NCI-H460 (cell line): ENCODE results near the gene NFAM1. TPM values are rescaled to one million over a fixed set of nuclear protein-coding genes. Genes with fewer than 3 reads are reported as not detected.

Experiments
- DNase-seq: peaks from one replicate; pipeline ENCODE4 v3.0.0-alpha.2; 2016; ENCODE audit warnings: low read depth; ENCODE audit errors: extremely low read depth
- total RNA-seq: library from RNA; depleted of rRNA; stranded (reverse); fragments of >200 nt; shearing (Covaris generic); gene quantifications from 2 replicates; pipeline ENCODE4 v1.2.3, GENCODE V29; 2014

The NFAM1 gene
- total RNA-seq, 1 experiment from 2014 or later: not detected

DNA sequence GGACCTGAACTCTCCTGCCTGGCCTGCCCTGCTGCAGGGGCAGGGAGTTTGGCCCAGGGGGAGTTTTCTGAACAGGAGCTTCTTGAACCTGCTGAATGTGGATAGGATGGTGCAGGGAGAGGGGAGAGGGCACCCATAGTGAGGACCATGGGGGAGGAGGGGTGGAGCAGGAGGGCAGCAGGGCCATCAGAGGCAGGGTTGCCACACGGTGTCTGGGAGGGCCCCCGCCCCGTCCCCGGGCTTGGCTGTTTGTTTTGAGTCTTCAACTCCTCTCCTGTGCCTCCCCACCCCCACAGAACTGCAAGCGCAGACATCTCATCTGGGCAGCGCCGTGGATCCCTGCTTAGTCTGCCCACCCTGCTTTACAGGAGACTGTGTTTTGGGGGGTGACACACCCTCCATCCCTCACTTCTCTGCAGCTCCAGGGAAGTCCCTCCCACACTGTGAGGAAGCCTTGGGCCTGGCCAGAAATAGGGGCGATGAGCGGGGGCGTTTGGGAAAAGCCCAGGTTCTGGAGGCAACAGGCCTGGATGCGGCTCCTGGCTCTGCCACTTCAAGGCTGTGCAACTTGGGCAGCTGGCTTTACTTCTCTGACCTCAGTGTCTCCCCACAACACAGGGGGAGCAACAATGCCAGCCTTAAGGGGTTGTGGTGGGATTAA is 14.4 kb downstream of the NFAM1 start:
- no peak for DNase-seq

DNA sequence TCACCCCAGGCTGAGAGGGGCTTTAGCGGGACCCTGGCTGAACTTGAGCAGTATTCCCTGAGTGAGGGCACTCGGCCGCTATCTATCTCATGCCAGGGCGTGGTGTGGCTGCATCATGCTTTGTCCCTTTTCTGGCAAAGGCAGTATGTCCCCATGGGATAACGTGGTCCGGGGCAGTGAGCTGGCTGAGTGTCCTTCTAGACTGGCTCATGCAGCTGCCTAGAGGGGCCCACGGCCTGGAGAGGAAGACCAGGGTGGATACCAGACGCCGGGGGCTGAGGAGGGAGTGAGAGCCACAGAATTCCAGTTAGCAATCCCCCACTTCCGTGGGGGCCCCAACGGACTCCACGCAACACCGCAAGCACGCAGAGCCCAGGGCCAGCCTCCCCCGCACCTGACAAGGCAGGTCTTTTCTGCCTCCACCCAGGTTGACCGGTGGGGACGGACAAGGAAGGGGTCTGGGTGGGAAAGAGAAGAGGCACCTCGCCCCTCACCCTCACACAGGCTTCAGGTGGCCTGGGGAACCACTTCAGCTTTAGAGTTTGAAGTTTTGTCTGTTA is 15.5 kb downstream of the NFAM1 start:
- no peak for DNase-seq

DNA sequence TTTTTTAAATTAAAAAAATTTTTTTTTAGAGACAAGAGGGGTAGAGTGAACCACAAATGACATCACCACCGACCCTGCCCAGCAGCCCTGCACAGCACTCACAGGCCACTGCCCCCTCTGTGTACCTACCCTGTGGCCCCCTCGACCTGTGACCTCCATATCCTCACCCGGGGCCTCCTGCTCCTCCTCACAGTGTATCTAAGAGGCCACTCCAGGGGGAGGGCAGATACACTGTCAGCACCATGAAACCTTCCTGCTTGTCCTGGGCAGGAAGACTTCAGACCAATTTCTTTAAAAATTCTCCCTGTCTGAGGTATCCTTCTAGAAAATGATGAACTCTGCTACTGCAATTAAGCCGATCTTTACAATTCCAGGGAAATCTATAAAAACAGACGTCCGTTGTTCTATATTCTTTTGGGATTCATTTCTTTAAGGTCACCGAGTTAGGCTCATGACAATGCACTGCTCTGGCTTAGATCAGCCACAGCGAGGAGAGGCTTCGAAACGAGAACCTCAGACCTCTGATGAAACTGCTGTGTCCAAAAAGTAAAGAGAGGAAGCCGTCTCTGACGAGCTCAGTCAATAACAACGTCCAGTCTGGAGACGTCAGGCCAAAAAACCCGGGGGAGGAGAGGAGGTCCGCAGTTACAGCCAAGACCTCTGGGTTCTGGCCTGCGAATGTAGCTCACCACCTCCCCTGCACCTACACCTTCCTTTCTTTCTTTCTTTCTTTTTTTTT is 17.5 kb downstream of the NFAM1 start:
- DNase-seq: no peak

DNA sequence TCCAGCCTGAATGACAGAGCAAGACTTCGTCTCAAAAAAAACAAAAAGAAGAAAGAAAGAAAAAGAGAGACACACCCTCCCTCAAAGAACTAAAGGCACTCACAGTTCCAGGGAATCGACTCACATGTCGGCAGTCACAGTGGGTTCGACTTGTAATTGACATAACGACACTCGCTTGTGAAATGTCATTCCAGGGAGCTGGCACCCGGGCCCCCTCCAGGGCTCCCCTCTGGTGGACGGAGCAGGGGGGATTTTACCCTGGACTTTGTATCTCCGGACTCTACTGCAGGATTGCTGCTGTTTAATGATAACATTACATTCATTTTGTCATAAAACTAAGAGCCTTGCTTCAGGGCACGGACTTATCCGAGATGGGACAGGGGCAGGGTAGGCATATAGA is 18.2 kb downstream of the NFAM1 start:
- DNase-seq: no peak

DNA sequence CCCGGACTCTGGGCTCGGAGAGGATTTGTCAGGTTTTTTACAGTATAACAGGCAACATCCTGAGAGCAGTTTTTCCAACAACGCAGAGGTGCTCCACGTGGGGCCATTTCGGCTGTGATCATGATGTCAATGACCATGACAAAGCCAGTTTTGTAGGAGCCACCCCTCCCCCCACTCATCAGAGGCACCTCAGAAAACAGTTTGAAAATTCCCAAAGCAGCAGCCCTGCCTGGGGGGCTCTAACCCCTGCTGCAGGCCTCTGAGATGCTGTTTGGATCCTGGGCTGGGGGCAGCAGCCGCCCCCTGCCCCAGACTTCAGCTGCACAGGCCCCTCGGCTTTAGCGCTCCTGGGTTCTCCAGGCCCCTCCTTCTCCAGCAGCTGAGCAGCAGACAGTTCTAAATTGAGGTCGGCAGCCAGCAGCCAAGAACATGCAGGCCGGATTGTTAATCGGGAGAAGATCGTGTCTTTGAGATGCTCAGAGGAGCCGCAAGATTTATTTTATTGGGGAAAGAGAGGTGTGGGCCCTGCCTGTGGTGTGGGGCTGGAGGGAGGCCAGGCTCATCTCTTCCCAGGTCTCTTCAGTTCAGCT is 19.4 kb downstream of the NFAM1 start:
- DNase-seq: no peak

DNA sequence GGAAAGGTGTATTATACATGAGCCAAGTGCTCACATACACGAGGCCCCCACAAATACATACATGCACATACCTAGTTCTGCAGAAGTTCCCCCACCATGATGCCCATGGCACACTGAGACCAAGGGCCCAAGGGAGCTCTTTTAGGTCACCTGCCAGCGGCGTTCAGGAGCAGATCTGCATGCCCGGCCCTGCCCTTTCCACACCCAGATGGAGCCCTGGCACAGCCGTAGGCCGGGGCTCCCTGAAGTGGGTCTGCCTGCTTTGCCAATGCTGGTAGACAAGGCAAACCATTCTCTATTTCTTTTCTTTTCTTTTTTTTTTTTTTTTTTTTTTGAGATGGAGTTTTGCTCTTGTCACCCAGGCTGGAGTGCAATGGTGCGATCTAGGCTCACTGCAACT is 21.5 kb downstream of the NFAM1 start:
- DNase-seq: no peak

DNA sequence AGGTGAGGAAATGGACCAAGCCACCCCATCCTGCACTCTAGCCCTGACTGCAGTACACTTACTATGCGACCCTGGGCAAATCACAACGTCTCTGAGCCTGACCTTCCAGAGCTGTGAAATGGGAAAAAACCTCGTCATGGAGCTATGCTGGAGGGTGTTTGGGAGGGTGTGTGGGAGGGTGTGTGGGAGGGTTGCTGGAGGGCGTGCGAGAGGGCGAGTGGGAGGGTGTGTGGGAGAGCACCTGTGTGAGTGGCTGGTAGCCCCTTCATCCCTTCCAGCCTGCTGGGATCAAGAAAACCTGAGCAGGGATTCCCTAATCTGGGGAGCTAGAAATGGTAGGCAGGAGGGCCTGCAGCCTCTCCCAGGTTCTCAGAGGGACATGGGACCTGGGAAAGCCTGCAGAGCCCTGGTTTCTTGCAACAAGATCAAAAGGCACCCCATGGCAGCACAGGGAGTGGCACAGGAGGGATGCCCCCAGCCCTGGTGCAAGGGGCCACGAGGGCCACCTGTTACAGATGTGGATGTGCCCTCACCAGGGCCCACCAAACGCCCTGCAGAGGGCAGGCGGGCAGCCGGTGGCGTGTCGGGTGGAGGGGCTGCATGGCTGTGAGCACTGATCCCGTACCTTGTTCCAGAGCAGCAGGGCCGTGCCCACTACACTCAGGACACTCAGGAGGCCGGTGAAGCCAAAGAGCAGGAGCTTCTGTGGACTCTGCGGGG is 23.2 kb downstream of the NFAM1 start:
- no peak for DNase-seq

DNA sequence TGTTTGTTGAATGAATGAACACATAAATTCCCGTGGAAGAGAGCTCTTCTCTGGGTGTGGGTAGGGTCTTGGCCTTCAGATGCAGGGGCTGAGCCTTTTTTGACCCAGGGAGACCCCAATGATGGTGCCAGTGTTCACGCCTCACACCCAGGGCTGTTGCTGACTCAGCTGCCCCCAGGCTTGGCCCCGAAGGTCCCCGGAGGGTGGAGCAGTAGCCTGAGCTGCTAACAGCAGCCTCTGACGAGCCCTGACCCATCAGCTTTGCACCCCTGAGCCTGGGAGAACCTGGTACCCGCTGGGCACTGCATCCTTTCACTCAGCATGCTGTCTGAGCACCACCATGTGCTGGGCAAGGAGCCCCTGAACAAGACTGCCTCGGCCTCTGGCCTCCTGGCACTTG is 23.9 kb downstream of the NFAM1 start:
- DNase-seq: no peak

DNA sequence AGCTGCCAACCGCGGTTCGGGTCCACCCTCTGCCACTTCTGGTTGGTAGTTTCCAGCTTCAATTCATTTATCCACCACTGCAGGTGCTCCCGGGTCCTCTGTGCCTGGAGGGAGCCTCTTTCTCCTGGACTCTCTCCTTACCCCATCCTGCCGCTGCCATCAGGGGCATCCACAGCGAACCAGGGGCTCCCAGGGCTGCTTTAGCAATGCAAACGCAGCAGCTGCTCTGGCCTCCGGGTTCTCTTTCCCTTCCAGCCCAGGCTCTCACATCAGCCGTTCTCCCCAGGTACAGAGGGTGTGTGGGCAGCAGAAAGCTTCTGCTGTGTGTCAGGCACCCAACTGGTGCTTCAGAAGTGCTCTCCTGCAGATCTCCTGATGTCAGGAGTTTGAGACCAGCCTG is 27.9 kb downstream of the NFAM1 start:
- DNase-seq: no peak

DNA sequence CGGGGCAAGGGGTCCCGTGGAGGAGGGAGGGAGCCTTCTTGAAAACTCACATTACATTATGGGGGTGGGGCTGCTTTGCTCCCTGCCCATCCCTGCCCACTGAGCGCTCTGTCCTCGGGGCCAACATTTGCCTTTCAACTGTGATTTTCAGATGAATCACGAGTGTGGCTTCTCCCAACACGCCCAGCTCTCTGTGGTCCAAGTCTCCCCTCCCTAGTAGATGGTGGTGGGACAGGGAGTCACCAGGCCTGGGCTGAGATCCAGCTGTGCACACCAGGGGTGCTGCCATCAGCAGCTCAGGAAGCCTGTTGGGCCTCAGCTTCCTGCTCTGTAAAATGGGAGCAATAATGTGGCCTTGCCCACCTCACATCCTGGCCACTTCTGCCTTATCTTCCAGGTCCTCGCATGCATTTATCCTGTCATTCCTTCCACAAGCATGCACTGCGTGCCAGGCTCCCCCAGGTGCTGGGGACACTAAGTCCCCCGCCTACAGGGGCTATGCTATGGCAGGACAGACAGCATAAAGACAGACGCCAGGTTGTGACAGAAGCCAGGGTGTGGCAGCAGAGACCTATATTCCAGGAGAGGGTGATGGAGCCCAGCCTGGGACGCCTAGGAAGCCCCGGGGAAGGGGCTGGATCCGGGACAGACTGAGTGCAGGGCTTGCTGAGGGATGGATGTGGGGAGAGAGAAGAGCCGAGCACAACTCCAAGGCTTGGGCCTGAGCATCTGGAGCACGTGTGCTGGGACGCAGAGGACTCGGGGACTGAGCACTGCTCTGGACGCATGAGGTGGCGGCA is 30.5 kb downstream of the NFAM1 start:
- no peak for DNase-seq

DNA sequence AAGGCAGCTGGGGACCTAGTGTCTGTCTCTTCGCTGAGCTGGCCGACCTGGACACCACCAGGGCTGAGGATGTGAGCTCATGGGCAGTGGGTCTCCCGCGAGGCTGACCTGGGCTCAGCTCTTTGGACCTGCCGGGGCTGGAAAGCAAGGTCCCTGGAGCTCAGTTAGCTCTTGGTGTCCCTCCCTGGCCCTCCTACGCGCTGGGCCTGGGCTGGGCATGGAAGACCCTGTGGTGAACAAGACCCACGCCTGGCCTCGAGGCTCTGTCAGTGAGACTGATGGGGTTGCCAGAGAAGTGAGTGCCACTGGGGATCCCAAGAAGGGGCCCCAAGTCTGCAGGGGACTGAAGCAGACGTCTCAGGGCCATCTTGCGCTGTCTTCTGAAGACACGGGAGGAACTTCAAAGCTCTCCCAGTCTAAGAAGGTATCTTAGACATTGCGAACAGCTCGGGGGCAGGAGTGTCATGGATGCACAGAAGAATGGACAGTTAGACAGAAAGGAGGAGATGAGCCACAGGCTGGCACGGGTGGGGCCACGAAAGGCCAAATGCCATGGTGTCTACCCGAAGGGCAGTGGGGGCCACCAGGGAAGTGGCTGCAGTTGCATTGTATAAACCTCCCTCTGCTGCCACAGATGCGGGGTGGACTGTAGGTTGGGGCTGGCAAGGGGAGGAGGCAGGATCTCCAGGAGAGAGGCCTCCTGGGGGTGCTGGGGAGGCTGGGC is 31.2 kb downstream of the NFAM1 start:
- DNase-seq: no peak

DNA sequence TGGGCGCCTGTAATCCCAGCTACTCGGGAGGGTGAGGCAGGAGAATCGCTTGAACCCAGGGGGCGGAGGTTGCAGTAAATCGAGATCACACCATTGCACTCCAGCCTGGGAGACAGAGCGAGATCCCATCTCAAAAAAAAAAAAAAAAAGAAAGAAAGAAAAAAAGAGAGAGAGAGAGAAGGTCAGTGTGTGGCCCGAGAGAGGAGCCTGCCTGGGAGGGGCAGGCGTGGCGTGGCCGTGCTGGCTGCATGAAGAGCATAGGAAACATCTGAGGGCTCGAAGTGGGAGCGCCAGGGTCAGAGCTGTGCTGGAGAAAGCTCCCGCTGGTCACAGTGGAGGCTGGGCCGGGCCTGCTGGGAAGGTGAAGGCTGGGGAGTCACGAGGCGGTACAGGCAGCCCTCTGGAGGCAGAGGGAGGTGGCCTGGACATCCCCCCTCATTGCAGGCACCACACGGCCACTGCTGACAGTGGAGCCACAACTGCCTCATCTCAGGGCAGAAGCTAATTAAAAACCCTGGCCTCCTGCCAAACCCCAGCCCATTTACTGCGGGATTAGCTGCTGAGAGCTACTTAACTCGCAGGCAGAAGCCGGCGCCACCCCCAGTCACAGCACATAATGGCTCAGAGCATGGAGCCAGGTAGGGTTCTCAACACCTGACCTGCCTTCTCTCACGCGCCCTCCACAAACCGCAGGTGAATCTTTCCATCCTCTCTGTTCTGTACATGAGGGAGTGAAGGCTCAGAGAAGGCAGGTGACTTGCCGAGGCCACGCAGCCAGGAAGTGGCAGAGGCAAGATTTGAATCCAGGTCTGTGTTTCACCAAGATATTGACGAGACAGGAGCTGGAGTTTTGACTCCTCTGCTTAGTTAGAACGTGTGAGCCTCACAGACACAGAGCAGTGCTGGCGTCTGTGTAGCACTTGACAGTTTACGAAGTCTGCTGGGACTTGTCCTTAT is 32.6 kb downstream of the NFAM1 start:
- DNase-seq: no peak

DNA sequence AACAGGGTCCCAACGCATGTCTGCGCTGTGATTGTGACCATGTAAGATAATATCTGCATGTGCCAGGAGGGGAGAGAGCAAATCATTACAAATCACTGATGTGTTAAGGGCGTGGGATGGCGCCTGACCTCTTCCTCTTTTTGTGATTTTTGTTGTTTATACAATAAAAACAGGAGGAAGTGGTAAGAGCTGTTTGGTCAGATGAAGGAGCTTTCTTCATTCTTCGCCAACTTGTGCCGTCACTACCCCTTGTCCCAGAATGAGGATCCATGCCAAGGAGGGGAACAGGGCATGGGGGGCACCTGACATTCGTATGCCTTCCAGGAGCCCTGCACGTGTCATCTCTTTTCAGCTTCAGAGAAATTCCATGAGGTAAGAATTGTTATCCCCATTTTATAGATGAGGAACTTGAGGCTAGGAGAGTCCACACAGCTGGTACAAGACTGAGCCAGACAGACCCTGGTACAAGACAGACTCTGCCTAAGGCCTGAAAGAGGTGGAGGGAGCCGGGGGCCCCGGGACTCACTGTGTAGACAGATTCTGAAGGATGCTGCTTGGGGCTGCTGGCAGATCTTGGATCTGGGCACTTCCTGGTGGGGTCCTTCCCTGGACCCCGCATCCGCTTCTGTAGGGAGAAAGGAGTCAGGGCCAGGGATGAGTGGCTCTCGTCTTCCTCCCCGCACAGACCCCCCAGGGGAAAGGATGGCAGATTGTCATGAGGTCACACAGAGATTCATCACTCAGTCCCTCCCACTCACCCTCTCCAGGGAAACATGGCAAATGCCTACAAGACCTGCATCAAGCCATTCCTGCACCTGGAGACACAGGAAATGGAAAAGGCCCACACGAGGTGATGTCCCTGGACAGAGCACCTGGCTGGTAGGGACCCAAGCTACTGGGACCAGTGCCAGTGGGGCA is 34.6 kb downstream of the NFAM1 start:
- DNase-seq: no peak

DNA sequence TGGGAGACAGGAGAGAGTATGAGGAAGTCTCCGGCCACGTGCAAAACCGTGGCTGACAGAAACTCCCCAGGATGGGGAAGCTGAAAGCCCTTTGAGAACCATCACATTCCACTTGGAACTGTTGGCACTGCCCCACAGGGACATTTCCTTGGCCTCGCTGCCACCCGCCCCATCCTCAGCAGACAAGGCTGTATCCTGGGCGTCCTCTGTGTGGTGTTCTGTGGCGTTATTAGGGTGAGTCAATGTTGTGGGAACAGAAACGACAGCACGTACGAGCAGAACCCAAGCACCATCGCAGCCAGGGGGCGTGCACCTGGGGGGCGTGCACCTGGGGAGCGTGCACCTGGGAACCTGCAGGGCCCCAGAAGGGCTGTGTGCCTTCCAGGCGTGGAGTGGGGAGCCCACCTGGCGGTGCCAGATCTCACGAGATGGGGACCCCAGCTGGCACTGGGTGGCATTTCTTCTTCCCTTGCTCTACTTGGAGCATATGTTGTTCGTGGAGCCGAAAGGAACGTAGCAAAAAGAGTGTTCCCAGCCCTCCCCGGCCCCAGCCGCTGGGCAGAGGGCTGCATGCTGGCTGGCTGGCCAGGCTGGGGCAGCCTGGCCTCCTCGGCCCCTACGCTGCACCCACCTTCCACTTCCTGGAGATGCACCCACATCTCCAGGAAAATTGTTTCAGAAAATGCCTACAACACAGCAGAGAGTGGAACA is 35.4 kb downstream of the NFAM1 start:
- DNase-seq: no peak

DNA sequence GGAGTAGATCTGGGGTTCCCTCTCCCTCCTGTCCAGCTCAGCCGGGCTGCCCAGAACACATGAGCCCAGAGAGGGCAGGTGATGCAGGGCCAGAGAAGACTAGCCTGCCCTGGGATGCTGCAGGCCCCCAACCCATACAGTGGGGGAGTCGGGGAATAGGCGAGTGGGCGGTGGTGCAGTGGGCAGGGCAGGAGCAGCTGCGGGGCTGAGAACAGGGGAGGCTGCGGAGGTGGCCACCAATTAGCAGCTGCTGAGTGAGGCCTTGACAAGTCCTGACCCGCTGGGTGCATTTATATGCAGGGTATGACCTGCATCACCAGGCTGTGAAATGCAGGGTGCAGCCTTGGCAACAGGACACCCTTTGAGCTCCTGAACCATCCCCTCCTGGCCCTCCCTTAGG is 43.1 kb downstream of the NFAM1 start:
- no peak for DNase-seq

DNA sequence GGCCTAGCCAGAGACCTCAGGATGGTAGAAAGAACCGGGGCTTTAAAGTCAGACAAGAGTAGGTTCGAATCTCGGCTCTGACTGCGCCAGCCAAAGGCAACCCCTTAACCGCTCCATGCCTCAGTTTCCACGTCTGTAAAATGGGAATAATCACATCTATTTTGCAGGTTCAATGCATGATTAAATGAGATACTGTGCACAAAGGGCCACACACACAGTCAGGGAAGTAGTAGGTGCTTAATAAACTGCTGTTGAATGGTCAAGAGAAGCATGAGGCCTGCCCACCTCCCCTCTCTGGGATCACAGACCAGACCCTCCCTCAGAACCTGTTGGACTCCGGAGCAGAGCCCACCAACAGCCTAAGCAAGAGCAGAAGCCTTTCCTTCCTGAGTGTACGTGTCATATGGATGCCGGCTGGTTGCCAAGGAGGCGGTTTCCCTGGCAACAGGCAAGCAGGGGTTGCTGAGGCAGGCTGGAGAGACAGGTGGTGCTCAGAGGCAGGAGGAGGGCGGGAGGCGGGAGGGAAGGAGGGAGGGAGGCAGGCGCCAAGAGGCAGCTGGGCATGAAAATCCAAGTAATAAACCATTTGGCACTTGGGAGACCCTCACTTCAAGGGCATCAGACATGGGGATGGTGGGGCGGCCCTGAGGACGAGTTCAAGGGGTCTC is 43.9 kb downstream of the NFAM1 start:
- DNase-seq: no peak
